OCI-LY3 (cell line): ENCODE measurements around the gene TIPIN.

Source experiments
- EZH2phosphoT487 ChIP-seq: fragments of 200-600 bp; shearing (Covaris generic); IDR thresholded peaks from 2 replicates; pipeline ENCODE4 v1.6.1; 2018; ENCODE audit warnings: antibody characterized with exemption, mixed run types, low read depth
- TF ChIP-seq, protein P1 (sequence below): fragments of 200-600, 300-600 bp; sonication (generic); IDR thresholded peaks from 2 replicates; pipeline ENCODE4 v1.5.1; 2014; ENCODE audit warnings: antibody characterized with exemption, low read length, low read depth

DNA sequence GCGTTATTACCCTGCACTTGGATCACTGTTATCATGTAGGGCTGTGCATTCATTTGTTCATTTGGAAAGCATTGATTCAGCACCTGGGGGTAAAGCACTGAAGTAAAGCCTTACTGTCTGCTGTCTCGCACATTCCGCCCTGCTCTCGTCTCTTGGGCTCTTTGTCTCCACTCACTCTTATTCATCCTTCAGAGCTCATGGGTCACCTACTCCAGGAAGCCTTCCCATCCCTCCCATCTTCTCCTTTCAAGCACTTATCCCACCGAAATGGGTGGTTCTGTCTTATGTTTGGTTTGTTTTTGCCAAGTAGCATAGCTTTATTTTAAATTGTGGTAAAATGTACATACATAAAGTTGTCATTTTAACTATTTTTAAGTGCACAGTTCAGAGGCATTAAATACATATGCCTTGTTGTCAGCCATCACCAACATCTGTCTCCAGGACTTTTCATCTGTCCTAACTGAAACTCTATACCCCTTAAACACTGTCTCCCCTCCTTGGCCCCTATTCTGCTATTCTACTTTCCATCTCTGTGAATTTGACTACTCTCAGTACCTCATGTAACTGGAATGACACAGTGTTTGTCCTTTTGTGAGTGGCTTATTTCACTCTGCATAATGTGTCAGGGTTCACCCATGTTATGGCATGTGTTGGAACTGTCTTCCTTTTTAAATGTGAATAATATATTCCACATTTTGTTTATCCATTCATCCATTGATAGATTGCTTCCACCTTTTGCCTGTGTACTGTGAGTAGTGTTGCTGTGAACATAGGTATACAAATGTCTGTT lies 53.8 kb downstream of the TIPIN start:
- TF ChIP-seq, protein P1, sequence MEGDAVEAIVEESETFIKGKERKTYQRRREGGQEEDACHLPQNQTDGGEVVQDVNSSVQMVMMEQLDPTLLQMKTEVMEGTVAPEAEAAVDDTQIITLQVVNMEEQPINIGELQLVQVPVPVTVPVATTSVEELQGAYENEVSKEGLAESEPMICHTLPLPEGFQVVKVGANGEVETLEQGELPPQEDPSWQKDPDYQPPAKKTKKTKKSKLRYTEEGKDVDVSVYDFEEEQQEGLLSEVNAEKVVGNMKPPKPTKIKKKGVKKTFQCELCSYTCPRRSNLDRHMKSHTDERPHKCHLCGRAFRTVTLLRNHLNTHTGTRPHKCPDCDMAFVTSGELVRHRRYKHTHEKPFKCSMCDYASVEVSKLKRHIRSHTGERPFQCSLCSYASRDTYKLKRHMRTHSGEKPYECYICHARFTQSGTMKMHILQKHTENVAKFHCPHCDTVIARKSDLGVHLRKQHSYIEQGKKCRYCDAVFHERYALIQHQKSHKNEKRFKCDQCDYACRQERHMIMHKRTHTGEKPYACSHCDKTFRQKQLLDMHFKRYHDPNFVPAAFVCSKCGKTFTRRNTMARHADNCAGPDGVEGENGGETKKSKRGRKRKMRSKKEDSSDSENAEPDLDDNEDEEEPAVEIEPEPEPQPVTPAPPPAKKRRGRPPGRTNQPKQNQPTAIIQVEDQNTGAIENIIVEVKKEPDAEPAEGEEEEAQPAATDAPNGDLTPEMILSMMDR: no peak
- TF ChIP-seq EZH2phosphoT487: no peak
